IMR-90 (cell line): ENCODE data around the gene FYB2. TPM values are rescaled to one million over a fixed set of nuclear protein-coding genes. Genes with fewer than 3 reads are reported as not detected.

Experiments used
- ATAC-seq: fragments of 200-7000 bp; cut with Tn5 transposase; 2 replicates; pipeline ENCODE4 v1.9.1; 2020; ENCODE audit warnings: low read depth, mild to moderate bottlenecking, moderate library complexity
- BruUV-seq: library from RNA; stranded (reverse); fragments of 400-500 nt; replicated peaks from 2 replicates; lab custom pipeline; 2021; lab: Mats Ljungman, UMichigan
- CTCF ChIA-PET: fragments of 300-600 bp; formaldehyde crosslinking; extraction: SDS; loops from one replicate; lab custom pipeline; 2021; ENCODE audit warnings: antibody characterized with exemption; lab: Yijun Ruan, JAX
- POLR2A ChIA-PET: fragments of 300-600 bp; sonication (Branson Sonifier 250); formaldehyde crosslinking; loops from one replicate; lab custom pipeline; 2022; ENCODE audit warnings: antibody characterized with exemption; ENCODE audit not compliant: unreplicated experiment; lab: Charles Lee
- DNase-seq: peaks from one replicate; pipeline ENCODE4 v3.0.0; 2013
- H2AFZ ChIP-seq: replicated peaks from 2 replicates; pipeline ENCODE3; 2013; ENCODE audit warnings: low read length, mild to moderate bottlenecking; ENCODE audit not compliant: poor library complexity
- H2AK5ac ChIP-seq: 2 replicates; pipeline ENCODE4 v1.6.1; 2013; ENCODE audit warnings: low read depth, low read length, inconsistent platforms
- H2AK9ac ChIP-seq: replicated peaks from 2 replicates; pipeline ENCODE3; 2013; ENCODE audit warnings: mild to moderate bottlenecking, low read depth, low read length, moderate library complexity; ENCODE audit not compliant: poor library complexity
- H2BK120ac ChIP-seq: 2 replicates; pipeline ENCODE4 v1.6.1; 2013; ENCODE audit warnings: low read depth, low read length, inconsistent platforms
- H2BK15ac ChIP-seq: 3 replicates; pipeline ENCODE4 v1.6.1; 2013; ENCODE audit warnings: low read depth, low read length, inconsistent platforms
- H2BK20ac ChIP-seq: 2 replicates; pipeline ENCODE4 v1.6.1; 2013; ENCODE audit warnings: low read depth, mild to moderate bottlenecking, inconsistent platforms, low read length, moderate library complexity
- H2BK5ac ChIP-seq: 2 replicates; pipeline ENCODE4 v1.6.1; 2013; ENCODE audit warnings: mild to moderate bottlenecking, low read depth, low read length, inconsistent platforms; ENCODE audit not compliant: poor library complexity, severe bottlenecking
- H3K14ac ChIP-seq: replicated peaks from 2 replicates; pipeline ENCODE4 v1.6.1; 2013; ENCODE audit warnings: low read depth, low read length, inconsistent platforms
- H3K18ac ChIP-seq: 2 replicates; pipeline ENCODE4 v1.6.1; 2013; ENCODE audit warnings: low read depth, low read length, control low read depth
- H3K23ac ChIP-seq: 2 replicates; pipeline ENCODE4 v1.6.1; 2013; ENCODE audit warnings: low read depth, low read length, inconsistent platforms
- H3K27ac ChIP-seq: 2 replicates; pipeline ENCODE4 v1.5.1; 2013; ENCODE audit warnings: mild to moderate bottlenecking, control low read depth, low read length; ENCODE audit not compliant: insufficient read depth
- H3K27me3 ChIP-seq: 2 replicates; pipeline ENCODE4 v1.6.1; 2013; ENCODE audit warnings: low read length; ENCODE audit not compliant: control insufficient read depth, insufficient read depth
- H3K36me3 ChIP-seq: 2 replicates; pipeline ENCODE4 v1.6.1; 2013; ENCODE audit warnings: low read length, mixed read lengths; ENCODE audit not compliant: control insufficient read depth, insufficient read depth
- H3K4ac ChIP-seq: 2 replicates; pipeline ENCODE4 v1.6.1; 2013; ENCODE audit warnings: low read depth, low read length, inconsistent platforms
- H3K4me1 ChIP-seq: 2 replicates; pipeline ENCODE4 v1.6.1; 2013; ENCODE audit warnings: low read length, mixed read lengths; ENCODE audit not compliant: control insufficient read depth, insufficient read depth
- H3K4me2 ChIP-seq: 2 replicates; pipeline ENCODE4 v1.6.1; 2013; ENCODE audit warnings: low read depth, mild to moderate bottlenecking, control low read depth, low read length, moderate library complexity
- H3K4me3 ChIP-seq: 2 replicates; pipeline ENCODE4 v1.5.1; 2013; ENCODE audit warnings: low read depth, mild to moderate bottlenecking, control low read depth, low read length, moderate library complexity; ENCODE audit not compliant: insufficient read depth
- H3K56ac ChIP-seq: 2 replicates; pipeline ENCODE4 v1.6.1; 2013; ENCODE audit warnings: low read length, inconsistent platforms; ENCODE audit not compliant: insufficient read depth; ENCODE audit errors: extremely low read depth
- H3K79me1 ChIP-seq, 2 experiments: 2 replicates each; pipeline ENCODE4 v1.6.1; 2013; ENCODE audit warnings: low read length in 2 of 2, inconsistent platforms in 1 of 2, low read depth in 1 of 2
- H3K9ac ChIP-seq: 2 replicates; pipeline ENCODE4 v1.6.1; 2013; ENCODE audit warnings: low read depth, low read length, control low read depth
- H3K9me1 ChIP-seq: 2 replicates; pipeline ENCODE4 v1.6.1; 2013; ENCODE audit warnings: low read length, inconsistent platforms; ENCODE audit not compliant: insufficient read depth
- H3K9me3 ChIP-seq: 2 replicates; pipeline ENCODE4 v1.6.1; 2013; ENCODE audit warnings: low read length; ENCODE audit not compliant: control insufficient read depth, insufficient read depth
- H4K20me1 ChIP-seq: 2 replicates; pipeline ENCODE4 v1.6.1; 2013; ENCODE audit warnings: low read length, inconsistent platforms; ENCODE audit not compliant: insufficient read depth
- H4K5ac ChIP-seq: 2 replicates; pipeline ENCODE4 v1.6.1; 2013; ENCODE audit warnings: mild to moderate bottlenecking, low read depth, low read length, control low read depth
- H4K8ac ChIP-seq, 2 experiments: 2 replicates each; pipeline ENCODE4 v1.6.1; 2013; ENCODE audit warnings: low read depth in 2 of 2, low read length in 2 of 2, control low read depth in 1 of 2, inconsistent platforms in 1 of 2
- H4K91ac ChIP-seq: 2 replicates; pipeline ENCODE4 v1.6.1; 2013; ENCODE audit warnings: low read depth, low read length, inconsistent platforms; ENCODE audit not compliant: insufficient read depth
- BHLHE40 ChIP-seq: fragments of 150-350 bp; IDR thresholded peaks from 2 replicates; pipeline ENCODE4 v1.6.1; 2016; ENCODE audit warnings: mild to moderate bottlenecking, low read depth, low read length
- CEBPB ChIP-seq: IDR thresholded peaks from 2 replicates; pipeline ENCODE4 v1.6.1; 2012; ENCODE audit warnings: low read depth, low read length, improper control_type of control experiment
- CHD1 ChIP-seq: IDR thresholded peaks from 2 replicates; pipeline ENCODE4 v1.6.1; 2012; ENCODE audit warnings: low read depth, low read length, improper control_type of control experiment
- CTCF ChIP-seq: conservative IDR thresholded peaks from 2 replicates; pipeline ENCODE4 v1.5.1; 2012; ENCODE audit warnings: mild to moderate bottlenecking, low read depth, low read length, improper control_type of control experiment
- FOS ChIP-seq: fragments of 150-350 bp; IDR thresholded peaks from 2 replicates; pipeline ENCODE4 v1.6.1; 2016; ENCODE audit warnings: low read depth, low read length
- MAFK ChIP-seq: IDR thresholded peaks from 2 replicates; pipeline ENCODE4 v1.6.1; 2012; ENCODE audit warnings: low read depth, low read length, improper control_type of control experiment
- MAZ ChIP-seq: IDR thresholded peaks from 2 replicates; pipeline ENCODE4 v1.6.1; 2012; ENCODE audit warnings: low read depth, mild to moderate bottlenecking, low read length, improper control_type of control experiment, moderate library complexity, borderline replicate concordance
- MXI1 ChIP-seq: IDR thresholded peaks from 2 replicates; pipeline ENCODE4 v1.6.1; 2012; ENCODE audit warnings: low read depth, mild to moderate bottlenecking, low read length, moderate library complexity, borderline replicate concordance
- NFE2L2 ChIP-seq: fragments of 150-350 bp; IDR thresholded peaks from 2 replicates; pipeline ENCODE4 v1.6.1; 2016; ENCODE audit warnings: low read depth, mild to moderate bottlenecking, low read length
- POLR2A ChIP-seq: IDR thresholded peaks from 2 replicates; pipeline ENCODE4 v1.6.1; 2012; ENCODE audit warnings: mild to moderate bottlenecking, low read depth, low read length
- RAD21 ChIP-seq: IDR thresholded peaks from 2 replicates; pipeline ENCODE4 v1.6.1; 2012; ENCODE audit warnings: low read length, improper control_type of control experiment
- RCOR1 ChIP-seq: IDR thresholded peaks from 2 replicates; pipeline ENCODE4 v1.6.1; 2012; ENCODE audit warnings: mild to moderate bottlenecking, low read length, improper control_type of control experiment; ENCODE audit not compliant: insufficient replicate concordance
- RFX5 ChIP-seq: IDR thresholded peaks from 2 replicates; pipeline ENCODE4 v1.8.0; 2012; ENCODE audit warnings: low read depth, mild to moderate bottlenecking, low read length, moderate library complexity
- SMC3 ChIP-seq: fragments of 150-350 bp; IDR thresholded peaks from 2 replicates; pipeline ENCODE4 v1.6.1; 2016; ENCODE audit warnings: low read depth, mild to moderate bottlenecking, antibody characterized with exemption, low read length, moderate library complexity
- WGBS, 2 experiments: methylation state at CpG; one replicate each; pipeline versions ENCODE4 v1.1.5 to v1.1.7; 2013; ENCODE audit warnings: missing lambda C conversion rate in 2 of 2; ENCODE audit not compliant: insufficient read length in 1 of 2; ENCODE audit errors: extremely low coverage in 2 of 2; 5-methylcytosine and 5-hydroxymethylcytosine counted together
- dilution Hi-C: fragments of 300-500 bp; cut with HindIII; formaldehyde crosslinking; loops from one replicate; pipeline ENCODE4 v1.14.3; 2018; ENCODE audit warnings: low sequenced_read_pairs; ENCODE audit not compliant: unreplicated experiment
- in situ Hi-C: fragments of 300-500 bp; cut with MboI; formaldehyde crosslinking; loops from 3 replicates; pipeline ENCODE4 v1.14.3; 2019; ENCODE audit warnings: low sequenced_read_pairs, inconsistent platforms, mixed read lengths
- intact Hi-C: fragments of 100-400 bp; cut with micrococcal nuclease; formaldehyde crosslinking; loops from 2 replicates; pipeline ENCODE4 v1.10.0; 2022
- polyA plus RNA-seq, 3 experiments: library from polyadenylated mRNA; depleted of rRNA; stranded (reverse); fragments of >200 nt; gene quantifications; 2 replicates each; pipeline ENCODE4 v1.2.3, GENCODE V29; 2012; ENCODE audit warnings: low replicate concordance in 1 of 3
- total RNA-seq: library from RNA; depleted of rRNA; stranded (reverse); fragments of >200 nt; gene quantifications from 2 replicates; pipeline ENCODE4 v1.2.3, GENCODE V29; 2012
- TF ChIP-seq, protein P1 (sequence below): fragments of 150-350 bp; IDR thresholded peaks from 2 replicates; pipeline ENCODE4 v1.6.1; 2017; ENCODE audit warnings: mild to moderate bottlenecking, antibody characterized with exemption, low read length, low read depth

FYB2 gene
- total and polyA plus RNA-seq, 2 of the 4 experiments (the other 2 are of a cell fraction), result under 0.01 TPM; not detected in 1

- no peak for TF ChIP-seq CHD1
Measured at GRCh38 chr1:56754708-56755479, 64.3 kb downstream of the FYB2 start (continued).

- no peak overlapping the region for H4K91ac ChIP-seq
- no peaks in the 10 kb centered on the region for H3K36me3 ChIP-seq
- CTCF ChIA-PET, result no interaction called here
- no peak overlapping the region for H4K8ac ChIP-seq
- 92% methylated on average over 2 of the region's 3 CpGs; no CpG with 5 or more reads in 1 of the 2 experiments for WGBS, 2 experiments
- no peak overlapping the region for H3K4me3 ChIP-seq
- POLR2A ChIA-PET, result no interaction called here
- H2BK20ac ChIP-seq, result no peak overlapping the region
- in situ Hi-C loops, result no loop called here
- ATAC-seq (no peak), DNase-seq (no peak)
- H2BK120ac ChIP-seq, result no peak overlapping the region
- no peak overlapping the region for H2BK15ac ChIP-seq
- H3K4ac ChIP-seq, result no peak overlapping the region
- no peak overlapping the region for H4K5ac ChIP-seq
- H3K27me3 ChIP-seq, result 0 out of 2 replicates have a peak, but pooled peaks cover 1% of the 10 kb centered on the region
- H3K27ac ChIP-seq, result no peak overlapping the region
- no peak overlapping the region for H3K23ac ChIP-seq
- H3K18ac ChIP-seq, result no peak overlapping the region
- no peak overlapping the region for H3K56ac ChIP-seq
- no peaks in the 10 kb centered on the region for H3K9me1 ChIP-seq
- dilution Hi-C loops, result no loop called here
- H3K79me1 ChIP-seq, result no peaks in the 10 kb centered on the region
- H3K4me1 ChIP-seq, result no peaks in the 10 kb centered on the region
- no peak overlapping the region for H3K14ac ChIP-seq
- H4K20me1 ChIP-seq, result no peaks in the 10 kb centered on the region
- no peak overlapping the region for H2AK9ac ChIP-seq
- H2AFZ ChIP-seq, result no peak overlapping the region
- no TSS peak for BruUV-seq
- H3K9me3 ChIP-seq, result no peaks in the 10 kb centered on the region
- H2BK5ac ChIP-seq, result no peak overlapping the region
- intact Hi-C loops, result no loop called here
- no peak overlapping the region for H2AK5ac ChIP-seq
- H3K9ac ChIP-seq, result no peak overlapping the region
- no peak overlapping the region for H3K4me2 ChIP-seq
- TF ChIP-seq MAFK (no peak), FOS (no peak), SMC3 (no peak), POLR2A (no peak), MXI1 (no peak), MAZ (no peak), RAD21 (no peak), CTCF (no peak), BHLHE40 (no peak), RCOR1 (no peak), RFX5 (no peak), CHD1 (no peak), NFE2L2 (no peak), CEBPB (no peak)
- TF ChIP-seq, protein P1, sequence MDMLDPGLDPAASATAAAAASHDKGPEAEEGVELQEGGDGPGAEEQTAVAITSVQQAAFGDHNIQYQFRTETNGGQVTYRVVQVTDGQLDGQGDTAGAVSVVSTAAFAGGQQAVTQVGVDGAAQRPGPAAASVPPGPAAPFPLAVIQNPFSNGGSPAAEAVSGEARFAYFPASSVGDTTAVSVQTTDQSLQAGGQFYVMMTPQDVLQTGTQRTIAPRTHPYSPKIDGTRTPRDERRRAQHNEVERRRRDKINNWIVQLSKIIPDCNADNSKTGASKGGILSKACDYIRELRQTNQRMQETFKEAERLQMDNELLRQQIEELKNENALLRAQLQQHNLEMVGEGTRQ, result no peak
Measured at GRCh38 chr1:56745231-56745630, 74.0 kb downstream of the FYB2 start.
